ENCODE results near the gene GALNT15. TPM values are rescaled to one million over a fixed set of nuclear protein-coding genes. Genes with fewer than 3 reads are reported as not detected.

Gene GALNT15
- total RNA-seq, 2 donors from 2014 or later: 0.13 TPM; not detected in 1

- no peak for DNase-seq
- Mint-ChIP-seq H3K9me3 (no peaks in the 10 kb centered on the region), H3K4me1 (peaks cover 9% of the 10 kb centered on the region), H3K4me3 (no peak overlapping the region), H3K27me3 (ENCODE audit: insufficient read depth) (peaks cover 6% of the 10 kb centered on the region), H3K36me3 (ENCODE audit: low read depth) (no peaks in the 10 kb centered on the region), H3K27ac (no peak overlapping the region)
- Histone ChIP-seq H3K27ac (ENCODE audit: low read depth, low read length) (no peak overlapping the region), H3K4me3 (ENCODE audit: low read length) (no peak overlapping the region), H3K27me3 (ENCODE audit: control insufficient read depth, insufficient read depth, low read length, poor library complexity, severe bottlenecking) (peaks cover 29% of the 10 kb centered on the region), H3K4me1 (ENCODE audit: control insufficient read depth, insufficient read depth, low read length) (peaks cover 4% of the 10 kb centered on the region), H3K9ac (ENCODE audit: extremely low read depth, low read length, poor library complexity, severe bottlenecking) (no peak overlapping the region), H3K36me3 (ENCODE audit: control insufficient read depth, insufficient read depth, low read length) (no peaks in the 10 kb centered on the region), H3K9me3 (ENCODE audit: control insufficient read depth, low read length) (no peaks in the 10 kb centered on the region)
- 75 to 93% methylated on average over 2 to 5 of the region's 5 CpGs for WGBS, 2 experiments (ENCODE audit: insufficient coverage in 1 of 2, insufficient read length in 1 of 2)
- TF ChIP-seq, protein P1, sequence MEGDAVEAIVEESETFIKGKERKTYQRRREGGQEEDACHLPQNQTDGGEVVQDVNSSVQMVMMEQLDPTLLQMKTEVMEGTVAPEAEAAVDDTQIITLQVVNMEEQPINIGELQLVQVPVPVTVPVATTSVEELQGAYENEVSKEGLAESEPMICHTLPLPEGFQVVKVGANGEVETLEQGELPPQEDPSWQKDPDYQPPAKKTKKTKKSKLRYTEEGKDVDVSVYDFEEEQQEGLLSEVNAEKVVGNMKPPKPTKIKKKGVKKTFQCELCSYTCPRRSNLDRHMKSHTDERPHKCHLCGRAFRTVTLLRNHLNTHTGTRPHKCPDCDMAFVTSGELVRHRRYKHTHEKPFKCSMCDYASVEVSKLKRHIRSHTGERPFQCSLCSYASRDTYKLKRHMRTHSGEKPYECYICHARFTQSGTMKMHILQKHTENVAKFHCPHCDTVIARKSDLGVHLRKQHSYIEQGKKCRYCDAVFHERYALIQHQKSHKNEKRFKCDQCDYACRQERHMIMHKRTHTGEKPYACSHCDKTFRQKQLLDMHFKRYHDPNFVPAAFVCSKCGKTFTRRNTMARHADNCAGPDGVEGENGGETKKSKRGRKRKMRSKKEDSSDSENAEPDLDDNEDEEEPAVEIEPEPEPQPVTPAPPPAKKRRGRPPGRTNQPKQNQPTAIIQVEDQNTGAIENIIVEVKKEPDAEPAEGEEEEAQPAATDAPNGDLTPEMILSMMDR (conservative IDR thresholded peaks at IDR 0.05): no peak
Measured at GRCh38 chr3:16182612-16183011, 8.1 kb downstream of the GALNT15 start.

DNA sequence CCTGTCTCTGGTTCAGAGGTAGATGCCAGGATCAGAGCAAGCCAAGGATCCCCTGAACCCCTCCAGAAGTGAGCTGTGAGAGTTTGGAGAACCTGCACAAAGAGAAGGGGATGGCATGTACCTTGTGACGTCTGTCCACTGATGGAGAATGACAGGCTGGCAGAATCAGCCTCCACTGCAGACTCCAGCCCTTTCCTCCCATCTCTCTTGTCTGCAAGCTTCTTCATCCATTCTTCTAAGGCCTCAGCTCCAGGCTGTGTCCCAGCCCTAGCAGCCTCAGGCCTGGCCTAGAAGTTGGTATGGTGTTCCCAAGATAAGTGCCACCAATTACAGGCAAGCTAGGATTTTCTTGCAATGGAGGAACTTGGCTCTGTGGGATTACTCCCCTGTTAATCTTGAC is 8.6 kb downstream of the GALNT15 start:
- H3K4me1 Mint-ChIP-seq: peaks cover 8% of the 10 kb centered on the region
- no peaks in the 10 kb centered on the region for H3K9me3 Mint-ChIP-seq
- H3K27me3 Mint-ChIP-seq (ENCODE audit: insufficient read depth): peaks cover 3% of the 10 kb centered on the region
- no peaks in the 10 kb centered on the region for H3K36me3 ChIP-seq (ENCODE audit: control insufficient read depth, insufficient read depth, low read length)
- H3K9ac ChIP-seq (ENCODE audit: extremely low read depth, low read length, poor library complexity, severe bottlenecking): no peak overlapping the region
- H3K27me3 ChIP-seq (ENCODE audit: control insufficient read depth, insufficient read depth, low read length, poor library complexity, severe bottlenecking): peaks cover 29% of the 10 kb centered on the region
- H3K9me3 ChIP-seq (ENCODE audit: control insufficient read depth, low read length): no peaks in the 10 kb centered on the region
- peaks cover 4% of the 10 kb centered on the region for H3K4me1 ChIP-seq (ENCODE audit: control insufficient read depth, insufficient read depth, low read length)
- H3K36me3 Mint-ChIP-seq (ENCODE audit: low read depth): no peaks in the 10 kb centered on the region
- DNase-seq: no peak
- no peak overlapping the region for H3K4me3 ChIP-seq (ENCODE audit: low read length)
- TF ChIP-seq, protein P1 (conservative IDR thresholded peaks at IDR 0.05): no peak
- H3K27ac Mint-ChIP-seq: no peak overlapping the region
- no peak overlapping the region for H3K27ac ChIP-seq (ENCODE audit: low read depth, low read length)
- 100% methylated on average over 1 of the region's 1 CpG; no CpG with 5 or more reads in 1 of the 2 experiments for WGBS, 2 experiments (ENCODE audit: insufficient coverage in 1 of 2, insufficient read length in 1 of 2)
- no peak overlapping the region for H3K4me3 Mint-ChIP-seq

- peaks cover 2% of the 10 kb centered on the region for H3K27me3 Mint-ChIP-seq (ENCODE audit: insufficient read depth)
- H3K9me3 Mint-ChIP-seq: no peaks in the 10 kb centered on the region
- H3K27ac Mint-ChIP-seq: no peak overlapping the region
- TF ChIP-seq, protein P1 (conservative IDR thresholded peaks at IDR 0.05): no peak
- Histone ChIP-seq H3K9me3 (ENCODE audit: control insufficient read depth, low read length) (no peaks in the 10 kb centered on the region), H3K36me3 (ENCODE audit: control insufficient read depth, insufficient read depth, low read length) (no peaks in the 10 kb centered on the region), H3K4me3 (ENCODE audit: low read length) (no peak overlapping the region), H3K27me3 (ENCODE audit: control insufficient read depth, insufficient read depth, low read length, poor library complexity, severe bottlenecking) (peaks cover 29% of the 10 kb centered on the region), H3K4me1 (ENCODE audit: control insufficient read depth, insufficient read depth, low read length) (peaks cover 4% of the 10 kb centered on the region), H3K27ac (ENCODE audit: low read depth, low read length) (no peak overlapping the region), H3K9ac (ENCODE audit: extremely low read depth, low read length, poor library complexity, severe bottlenecking) (no peak overlapping the region)
- WGBS, 2 experiments (ENCODE audit: insufficient coverage in 1 of 2, insufficient read length in 1 of 2): 91 to 94% methylated on average over 6 to 7 of the region's 7 CpGs
- peak; percentile 17 for DNase-seq
- no peaks in the 10 kb centered on the region for H3K36me3 Mint-ChIP-seq (ENCODE audit: low read depth)
- peaks cover 7% of the 10 kb centered on the region for H3K4me1 Mint-ChIP-seq
- H3K4me3 Mint-ChIP-seq: no peak overlapping the region
Measured at GRCh38 chr3:16183601-16184270, 9.3 kb downstream of the GALNT15 start.

Measured in endodermal cell (in vitro differentiated cells).